ENCODE data around the gene B3GLCT. TPM values are rescaled to one million over a fixed set of nuclear protein-coding genes. Genes with fewer than 3 reads are reported as not detected.

B3GLCT gene
- total and polyA plus RNA-seq, 2 of the 13 experiments (the other 11 are each of a cell fraction or from before 2014, with no cell fraction given), result 2.0 to 7.1 TPM

- Histone ChIP-seq H3K9me3 (ENCODE audit: low read length) (no peaks in the 10 kb centered on the region), H4K20me1 (ENCODE audit: insufficient read depth, low read length) (no peaks in the 10 kb centered on the region), H3K27ac (ENCODE audit: extremely low read length, insufficient read depth, low read length) (no peak overlapping the region), H3K79me2 (ENCODE audit: insufficient read depth, low read length) (no peaks in the 10 kb centered on the region), H3K36me3 (replicated peaks in 1 of 2; ENCODE audit: control insufficient read depth in 1 of 2, insufficient read depth in 2 of 2, low read length in 2 of 2) (no peaks in the 10 kb centered on the region), H3K4me2 (ENCODE audit: low read depth, low read length) (peak overlapping the region; percentile 57; the same call in 1 of the 2 replicates), H3K4me1 (ENCODE audit: insufficient read depth, low read length) (peaks cover 54% of the 10 kb centered on the region), H2AFZ (ENCODE audit: low read length) (no peak overlapping the region), H3K4me3 (replicated peaks in 1 of 3; ENCODE audit: insufficient read depth in 1 of 3, low read depth in 2 of 3, low read length in 3 of 3) (no peak overlapping the region), H3K9ac (ENCODE audit: insufficient read depth, low read depth, low read length) (no peak overlapping the region), H3K27me3 (ENCODE audit: control insufficient read depth in 1 of 2, insufficient read depth in 2 of 2, low read length in 2 of 2) (no peaks in the 10 kb centered on the region)
- peak; percentile 76 for ATAC-seq
- WGBS (ENCODE audit: low lambda C conversion rate), result 6% methylated on average over 3 of the region's 3 CpGs
- intact Hi-C loops (cut with micrococcal nuclease; ENCODE audit: unreplicated experiment), result loop anchor here (2.0 kb wide), 1 partner anchor 15 kb away; no protein-coding TSS in a partner anchor
- in situ Hi-C loops (cut with HindIII; ENCODE audit: extremely low pct_ligation_motif_present, low pct_unique_long_range_greater_than_20kb), result no loop called here
- DNase-seq (ENCODE audit: low spot score), result peak; percentile 34
- no TSS peak for BruUV-seq (replicated peaks)
- POLR2A ChIA-PET, result no interaction called here
- TF ChIP-seq ZSCAN29 (CRISPR knock-in tag; conservative IDR thresholded peaks at IDR 0.05) (no peak), ZNF891 (CRISPR knock-in tag; IDR thresholded peaks at IDR 0.05) (no peak), CTCF (CRISPR knock-in tag; IDR thresholded peaks at IDR 0.05) (peak; percentile 43), CEBPG (CRISPR knock-in tag; IDR thresholded peaks at IDR 0.05) (peak; percentile 51), ZSCAN12 (CRISPR knock-in tag; IDR thresholded peaks at IDR 0.05) (no peak), MXD3 (CRISPR knock-in tag; IDR thresholded peaks at IDR 0.05) (no peak), NFYB (CRISPR knock-in tag; IDR thresholded peaks at IDR 0.05) (no peak), FOXA3 (CRISPR knock-in tag; IDR thresholded peaks at IDR 0.05) (no peak), ATM (IDR thresholded peaks at IDR 0.05; ENCODE audit: borderline replicate concordance) (no peak), ZNF12 (CRISPR knock-in tag; IDR thresholded peaks at IDR 0.05) (no peak), CEBPB (IDR thresholded peaks at IDR 0.05; ENCODE audit: borderline replicate concordance, low read depth, low read length) (peak; percentile 66), ZNF567 (CRISPR knock-in tag; IDR thresholded peaks at IDR 0.05; ENCODE audit: borderline replicate concordance) (no peak), RFX5 (IDR thresholded peaks at IDR 0.05; ENCODE audit: low read depth, low read length) (no peak), ARID4A (CRISPR knock-in tag; IDR thresholded peaks at IDR 0.05; ENCODE audit: borderline replicate concordance) (no peak), BHLHE40 (IDR thresholded peaks at IDR 0.05; ENCODE audit: low read length) (no peak), ZNF629 (CRISPR knock-in tag; conservative IDR thresholded peaks at IDR 0.05) (0 out of 2 replicates have a peak, but pooled peaks have one; percentile 7), HMGA1 (CRISPR knock-in tag; conservative IDR thresholded peaks at IDR 0.05) (no peak)
- CTCF ChIA-PET (ENCODE audit: low intra/inter-chr PET ratio, low total read pairs), result no interaction called here
- FAIRE-seq, result no peak
Measured at GRCh38 chr13:31175847-31176532, 23.8 kb upstream of the B3GLCT start.
